Upper lobe of left lung (tissue), 6 donors: ENCODE data around the gene TICAM1. TPM values are rescaled to one million over a fixed set of nuclear protein-coding genes. Genes with fewer than 3 reads are reported as not detected.
"Not testable (repeated sequence)": the region's sequence is repeated elsewhere in the genome, so short reads cannot be mapped to it uniquely, and the experiment has no call there.

Source experiments
- ATAC-seq, 2 donors: fragments of 200-7000 bp; cut with Tn5 transposase; one replicate each; pipeline ENCODE4 v1.9.1; 2022; ENCODE audit warnings: mild to moderate bottlenecking in 2 of 2, moderate library complexity in 2 of 2; ENCODE audit not compliant: low FRiP score in 2 of 2
- DNase-seq, 2 donors: peaks; one replicate each; pipeline ENCODE4 v3.0.0-alpha.2; 2019 to 2020
- H3K27ac ChIP-seq, 4 donors: fragments of 200-600 bp; sonication (generic); one replicate each; pipeline ENCODE4 v1.5.1; 2016 to 2019
- H3K27me3 ChIP-seq, 4 donors: fragments of 200-600 bp; sonication (generic); one replicate each; pipeline ENCODE4 v1.5.1; 2017 to 2019
- H3K36me3 ChIP-seq, 4 donors: fragments of 200-600 bp; sonication (generic); one replicate each; pipeline ENCODE4 v1.5.1; 2016 to 2019
- H3K4me1 ChIP-seq, 4 donors: fragments of 200-600 bp; sonication (generic); one replicate each; pipeline ENCODE4 v1.5.1; 2018 to 2019
- H3K4me3 ChIP-seq, 4 donors: fragments of 200-600 bp; sonication (generic); one replicate each; pipeline ENCODE4 v1.5.1; 2017 to 2019; ENCODE audit warnings: mild to moderate bottlenecking in 2 of 4, moderate library complexity in 1 of 4
- H3K9me3 ChIP-seq, 4 donors: fragments of 200-600 bp; sonication (generic); one replicate each; pipeline ENCODE4 v1.5.1; 2018 to 2019
- CTCF ChIP-seq, 6 experiments: fragments of 450-650 bp in 4 of 6; fragments of 200-600 bp in 2 of 6; sonication (generic) in 2 of 6; IDR thresholded peaks; one replicate each; pipeline ENCODE4 v1.5.1; 2016 to 2019; ENCODE audit warnings: antibody characterized with exemption in 6 of 6
- EP300 ChIP-seq, 4 donors: sonication (generic); formaldehyde crosslinking; IDR thresholded peaks; one replicate each; pipeline ENCODE4 v1.5.1; 2017; ENCODE audit warnings: antibody characterized with exemption in 4 of 4, control low read depth in 2 of 4
- POLR2A ChIP-seq, 4 donors: fragments of 450-650 bp; IDR thresholded peaks; one replicate each; pipeline ENCODE4 v1.5.1; 2016 to 2017; ENCODE audit warnings: antibody characterized with exemption in 4 of 4, mild to moderate bottlenecking in 2 of 4
- POLR2AphosphoS5 ChIP-seq, 2 donors: sonication (generic); formaldehyde crosslinking; IDR thresholded peaks; one replicate each; pipeline ENCODE4 v1.5.1; 2017; ENCODE audit warnings: antibody characterized with exemption in 2 of 2
- WGBS, 2 donors: methylation state at CpG; one replicate each; pipeline ENCODE4 v1.1.5; 2017 to 2018; 5-methylcytosine and 5-hydroxymethylcytosine counted together
- total RNA-seq, 6 donors: library from RNA; depleted of rRNA in 4 of 6; stranded (reverse); fragments of >200 nt in 4 of 6; gene quantifications; one replicate each; pipeline versions ENCODE4 v1.1.0 to v1.2.1, GENCODE V29; 2016 to 2021
- donor health status: DM: no; HTN: no; CAD: no; lungs with moderate emphysema.
- donor health status: DM: no; HTN: yes; CAD: no; lungs with severe emphysema.

Gene TICAM1
- total RNA-seq, 6 donors from 2014 or later: 9.0 to 23.3 (median 17.1) TPM

GRCh38 chr19:4781801-4782200 is 49.7 kb downstream of the TICAM1 start:
- Histone ChIP-seq H3K36me3 (no peaks in the 10 kb centered on the region), H3K27ac (no peak overlapping the region), H3K4me1 (no peaks in the 10 kb centered on the region), H3K9me3 (peaks cover 0 to 4% (median 1%) of the 10 kb centered on the region in 4 donors), H3K4me3 (no peak overlapping the region), H3K27me3 (no peaks in the 10 kb centered on the region)
- ATAC-seq (no peak), DNase-seq (no peak)
- 42 to 51% methylated on average over 3 of the region's 3 CpGs for WGBS, 2 donors
- TF ChIP-seq EP300 (IDR thresholded peaks at IDR 0.05) (no peak), CTCF (IDR thresholded peaks at IDR 0.05) (no peak), POLR2AphosphoS5 (IDR thresholded peaks at IDR 0.05) (no peak), POLR2A (IDR thresholded peaks at IDR 0.05) (no peak)

- H3K4me1 ChIP-seq: no peaks in the 10 kb centered on the region
- ATAC-seq: no peak
- peaks cover 0 to 4% (median 1%) of the 10 kb centered on the region in 4 donors for H3K9me3 ChIP-seq
- H3K27ac ChIP-seq: no peak overlapping the region
- H3K4me3 ChIP-seq: no peak overlapping the region
- H3K36me3 ChIP-seq: no peaks in the 10 kb centered on the region
- WGBS, 2 donors: 72 to 79% methylated on average over 6 of the region's 6 CpGs
- no peak for TF ChIP-seq POLR2A (IDR thresholded peaks at IDR 0.05)
- TF ChIP-seq POLR2AphosphoS5 (IDR thresholded peaks at IDR 0.05): no peak
- no peak for TF ChIP-seq CTCF (IDR thresholded peaks at IDR 0.05)
- TF ChIP-seq EP300 (IDR thresholded peaks at IDR 0.05): no peak
- DNase-seq: no peak
- no peaks in the 10 kb centered on the region for H3K27me3 ChIP-seq
Observed at GRCh38 chr19:4780860-4781259, 50.7 kb downstream of the TICAM1 start.

- not testable (repeated sequence) for ATAC-seq, H3K27me3 ChIP-seq, H3K9me3 ChIP-seq, H3K4me3 ChIP-seq, H3K36me3 ChIP-seq, DNase-seq, H3K4me1 ChIP-seq, H3K27ac ChIP-seq
- 70 to 76% methylated on average over 5 of the region's 5 CpGs for WGBS, 2 donors
Observed at GRCh38 chr19:4778124-4778523, 53.4 kb downstream of the TICAM1 start.

- no peaks in the 10 kb centered on the region for H3K27me3 ChIP-seq
- ATAC-seq: peak in 1 of 2 donors; percentile 40
- TF ChIP-seq CTCF (IDR thresholded peaks at IDR 0.05) (no peak), EP300 (IDR thresholded peaks at IDR 0.05) (no peak), POLR2AphosphoS5 (IDR thresholded peaks at IDR 0.05) (no peak), POLR2A (IDR thresholded peaks at IDR 0.05) (no peak)
Observed at GRCh38 chr19:4776436-4777211, 54.9 kb downstream of the TICAM1 start.

GRCh38 chr19:4775627-4776152 is 55.8 kb downstream of the TICAM1 start:
- Histone ChIP-seq H3K4me3 (no peak overlapping the region), H3K36me3 (no peaks in the 10 kb centered on the region), H3K27me3 (no peaks in the 10 kb centered on the region), H3K4me1 (no peaks in the 10 kb centered on the region), H3K27ac (no peak overlapping the region), H3K9me3 (peaks cover 0 to under 1% (median 0%) of the 10 kb centered on the region in 4 donors)
- TF ChIP-seq POLR2A (IDR thresholded peaks at IDR 0.05) (no peak), CTCF (IDR thresholded peaks at IDR 0.05) (no peak), EP300 (IDR thresholded peaks at IDR 0.05) (no peak), POLR2AphosphoS5 (IDR thresholded peaks at IDR 0.05) (no peak)
- ATAC-seq (no peak), DNase-seq (no peak)
- 60 to 70% methylated on average over 5 of the region's 5 CpGs for WGBS, 2 donors

More at GRCh38 chr19:4776436-4777211, 54.9 kb downstream of the TICAM1 start:
- Histone ChIP-seq H3K4me3 (no peak overlapping the region), H3K36me3 (no peaks in the 10 kb centered on the region), H3K4me1 (no peaks in the 10 kb centered on the region), H3K9me3 (peaks cover 0 to 4% (median 1%) of the 10 kb centered on the region in 4 donors), H3K27ac (no peak overlapping the region)
- WGBS, 2 donors: 42 to 47% methylated on average over 13 to 14 of the region's 14 CpGs
- no peak for DNase-seq
